ENCODE results near the gene SLC22A7.

Gene SLC22A7

DNA sequence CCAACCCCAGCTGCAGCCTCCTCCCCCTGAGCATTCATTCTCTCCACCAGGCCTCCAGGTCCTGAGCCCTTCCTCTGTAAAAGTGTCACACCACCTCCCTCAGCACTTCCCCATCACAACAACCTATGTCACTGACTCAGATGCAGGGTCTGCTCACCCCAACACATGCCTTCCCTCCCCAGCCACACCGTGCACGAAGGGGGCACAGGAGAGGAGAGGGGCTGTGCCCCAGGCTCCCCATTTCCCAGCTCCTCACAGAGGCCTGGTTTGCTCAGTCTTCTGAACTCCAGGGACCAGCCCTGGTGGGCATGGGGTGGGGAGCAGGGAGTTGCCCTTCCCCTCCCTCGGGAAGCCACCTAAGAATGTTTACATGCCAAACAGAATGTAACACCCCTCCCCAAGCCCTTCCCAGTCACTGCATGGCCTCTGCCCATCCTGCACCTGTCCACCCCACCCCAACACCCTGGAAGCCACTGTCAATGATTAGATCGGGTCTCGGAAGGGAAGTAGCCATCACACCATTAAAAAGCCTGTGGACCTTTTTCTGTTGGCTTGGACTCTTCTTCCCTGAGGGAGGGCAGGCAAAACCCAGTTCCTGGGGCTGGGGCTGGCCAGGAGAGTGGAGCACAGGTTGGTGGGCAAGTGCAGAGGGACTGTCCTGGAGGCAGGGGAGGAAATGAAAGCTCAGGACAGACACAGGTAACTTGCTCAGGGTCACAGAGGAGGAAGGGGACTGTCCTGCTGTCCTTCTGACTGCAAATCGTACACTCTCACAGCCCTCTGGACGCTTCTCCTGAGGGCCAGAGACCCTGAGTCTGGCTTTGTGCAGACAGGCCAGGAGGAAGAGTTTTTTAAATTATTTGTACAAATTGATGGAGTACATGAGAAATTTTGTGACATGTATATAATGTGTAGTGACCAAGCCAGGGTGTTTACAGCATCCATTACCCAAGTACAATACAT lies 10.1 kb upstream of the SLC22A7 start:
- no peak overlapping the region for H3K4me3 ChIP-seq (ENCODE audit: low read depth, low read length)
- DNase-seq: no peak

DNA sequence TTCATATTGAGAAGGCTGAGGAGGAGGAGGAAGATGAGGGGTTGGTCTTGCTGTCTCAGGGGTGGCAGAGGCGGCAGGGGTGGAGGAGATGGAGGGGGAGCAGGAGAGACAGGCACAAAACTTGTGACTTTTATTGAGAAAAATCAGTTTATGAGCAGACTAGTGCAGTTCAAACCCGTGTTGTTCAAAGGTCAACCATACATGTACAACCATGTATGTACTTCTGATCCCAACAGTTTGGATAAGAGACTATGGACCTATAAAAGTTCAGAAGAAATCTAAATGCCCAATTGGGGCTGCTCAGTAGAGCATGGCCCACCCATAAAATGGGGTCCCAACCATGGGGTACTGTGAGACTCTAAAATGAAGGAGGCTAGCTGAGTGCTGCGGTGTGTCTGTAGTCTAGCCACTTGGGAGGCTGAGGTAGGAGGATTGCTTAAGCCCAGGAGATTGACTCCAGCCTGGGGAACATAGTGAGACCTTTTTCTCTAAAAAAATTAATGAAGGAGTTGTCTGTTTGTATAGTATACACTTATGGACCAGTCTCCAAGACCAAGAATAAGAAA lies 7.6 kb upstream of the SLC22A7 start:
- no peaks in the 10 kb centered on the region for H3K36me3 ChIP-seq
- no peaks in the 10 kb centered on the region for H3K4me1 ChIP-seq
- DNase-seq: no peak
- H3K27me3 ChIP-seq: no peaks in the 10 kb centered on the region
- no peak overlapping the region for H3K4me3 ChIP-seq (ENCODE audit: low read depth, low read length)
- TF ChIP-seq, protein P1, sequence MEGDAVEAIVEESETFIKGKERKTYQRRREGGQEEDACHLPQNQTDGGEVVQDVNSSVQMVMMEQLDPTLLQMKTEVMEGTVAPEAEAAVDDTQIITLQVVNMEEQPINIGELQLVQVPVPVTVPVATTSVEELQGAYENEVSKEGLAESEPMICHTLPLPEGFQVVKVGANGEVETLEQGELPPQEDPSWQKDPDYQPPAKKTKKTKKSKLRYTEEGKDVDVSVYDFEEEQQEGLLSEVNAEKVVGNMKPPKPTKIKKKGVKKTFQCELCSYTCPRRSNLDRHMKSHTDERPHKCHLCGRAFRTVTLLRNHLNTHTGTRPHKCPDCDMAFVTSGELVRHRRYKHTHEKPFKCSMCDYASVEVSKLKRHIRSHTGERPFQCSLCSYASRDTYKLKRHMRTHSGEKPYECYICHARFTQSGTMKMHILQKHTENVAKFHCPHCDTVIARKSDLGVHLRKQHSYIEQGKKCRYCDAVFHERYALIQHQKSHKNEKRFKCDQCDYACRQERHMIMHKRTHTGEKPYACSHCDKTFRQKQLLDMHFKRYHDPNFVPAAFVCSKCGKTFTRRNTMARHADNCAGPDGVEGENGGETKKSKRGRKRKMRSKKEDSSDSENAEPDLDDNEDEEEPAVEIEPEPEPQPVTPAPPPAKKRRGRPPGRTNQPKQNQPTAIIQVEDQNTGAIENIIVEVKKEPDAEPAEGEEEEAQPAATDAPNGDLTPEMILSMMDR (IDR thresholded peaks at IDR 0.05; ENCODE audit: low read depth, low read length): no peak
- H3K9me3 ChIP-seq: no peaks in the 10 kb centered on the region

More for the DNA sequence above, 10.1 kb upstream of the SLC22A7 start:
- Histone ChIP-seq H3K9me3 (no peaks in the 10 kb centered on the region), H3K4me1 (no peaks in the 10 kb centered on the region), H3K27me3 (no peaks in the 10 kb centered on the region), H3K36me3 (no peaks in the 10 kb centered on the region)
- TF ChIP-seq, protein P1 (IDR thresholded peaks at IDR 0.05; ENCODE audit: low read depth, low read length): no peak

DNA sequence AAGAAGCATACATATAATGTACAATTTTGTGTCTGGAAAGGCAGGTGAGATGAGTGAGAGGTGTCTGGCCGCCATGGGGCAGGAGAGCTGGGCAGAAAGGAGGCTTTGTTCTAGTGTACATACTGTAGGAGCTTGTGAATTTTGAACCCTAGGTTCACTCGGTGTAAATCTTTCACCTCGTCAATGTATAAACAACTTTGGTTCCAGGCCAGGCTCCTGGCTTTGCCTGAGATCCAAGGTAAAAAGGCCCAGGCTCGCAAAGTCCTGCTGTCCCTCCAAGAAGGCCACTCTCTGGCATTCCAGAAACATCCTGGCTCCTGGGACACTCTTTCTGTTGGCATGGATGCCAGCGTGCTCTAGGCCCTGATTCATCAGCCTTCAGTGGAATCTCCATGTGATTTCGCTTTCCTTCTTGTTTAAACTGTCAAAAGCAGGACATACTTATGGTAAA lies 7.1 kb upstream of the SLC22A7 start:
- no peak for DNase-seq
- Histone ChIP-seq H3K36me3 (no peaks in the 10 kb centered on the region), H3K9me3 (no peaks in the 10 kb centered on the region)

DNA sequence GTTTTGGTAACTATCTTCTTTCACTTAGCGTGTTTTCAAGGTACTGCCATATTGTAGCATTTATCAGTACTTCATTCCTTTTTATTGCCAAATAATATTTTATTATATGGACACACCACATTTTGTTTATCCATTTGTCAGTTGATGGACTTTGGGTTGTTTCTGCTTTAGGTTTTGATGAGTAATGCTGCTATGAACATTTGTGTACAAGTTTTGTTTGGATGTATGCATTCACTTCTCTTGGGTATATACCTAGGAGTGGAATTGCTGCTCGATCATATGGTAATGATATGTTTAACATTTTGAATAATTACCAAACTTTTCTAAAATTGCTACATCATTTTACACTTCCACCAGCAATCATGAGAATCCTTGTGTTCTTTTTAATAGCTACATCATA lies 6.4 kb upstream of the SLC22A7 start:
- no peaks in the 10 kb centered on the region for H3K4me1 ChIP-seq
- DNase-seq: no peak
- no peaks in the 10 kb centered on the region for H3K27me3 ChIP-seq
- no peaks in the 10 kb centered on the region for H3K9me3 ChIP-seq
- TF ChIP-seq, protein P1 (IDR thresholded peaks at IDR 0.05; ENCODE audit: low read depth, low read length): no peak
- H3K36me3 ChIP-seq: no peaks in the 10 kb centered on the region
- no peak overlapping the region for H3K4me3 ChIP-seq (ENCODE audit: low read depth, low read length)

More for the DNA sequence above, 7.1 kb upstream of the SLC22A7 start:
- Histone ChIP-seq H3K27me3 (no peaks in the 10 kb centered on the region), H3K4me3 (ENCODE audit: low read depth, low read length) (no peak overlapping the region), H3K4me1 (no peaks in the 10 kb centered on the region)
- TF ChIP-seq, protein P1 (IDR thresholded peaks at IDR 0.05; ENCODE audit: low read depth, low read length): no peak

DNA sequence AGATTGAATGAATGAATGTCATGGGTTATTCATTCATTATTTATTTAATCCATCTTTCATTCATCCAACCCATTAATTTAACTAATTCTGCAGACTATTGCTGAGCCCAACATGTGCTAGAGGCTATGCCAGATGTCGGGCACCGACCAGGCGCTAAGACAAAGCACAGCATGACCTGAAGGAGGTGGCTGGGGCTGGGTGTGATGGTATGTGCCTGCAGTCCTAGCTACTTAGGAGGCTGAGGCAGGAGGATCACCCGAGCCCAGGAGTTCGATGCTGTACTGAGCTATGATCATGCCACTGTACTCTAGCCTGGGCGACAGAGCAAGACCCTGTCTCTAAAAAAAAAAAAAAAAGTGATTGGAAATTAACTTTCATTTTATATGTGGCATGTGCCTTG lies 5.7 kb upstream of the SLC22A7 start:
- no peak for DNase-seq
- Histone ChIP-seq H3K36me3 (no peaks in the 10 kb centered on the region), H3K27me3 (no peaks in the 10 kb centered on the region), H3K4me1 (no peaks in the 10 kb centered on the region), H3K4me3 (ENCODE audit: low read depth, low read length) (no peak overlapping the region), H3K9me3 (no peaks in the 10 kb centered on the region)
- TF ChIP-seq, protein P1 (IDR thresholded peaks at IDR 0.05; ENCODE audit: low read depth, low read length): no peak

All from BE2C (cell line).